SK-N-SH treated with all-trans-retinoic acid at 6 μM for 48 hours (cell line): ENCODE data around the gene DDB1.

Source experiments
- ATAC-seq: fragments of 200-7000 bp; cut with Tn5 transposase; 3 replicates; pipeline ENCODE4 v1.9.1; 2020; ENCODE audit warnings: mild to moderate bottlenecking, moderate library complexity
- ARNTL ChIP-seq: fragments of 450-650 bp; formaldehyde crosslinking; IDR thresholded peaks from 2 replicates; pipeline ENCODE4 v1.5.0; 2020; ENCODE audit warnings: low read depth, mild to moderate bottlenecking, moderate library complexity, borderline replicate concordance
- CREB5 ChIP-seq: fragments of 250-450 bp; sonication (Bioruptor Pico); IDR thresholded peaks from 2 replicates; pipeline ENCODE4 v1.5.1; 2020; ENCODE audit warnings: low read depth, mild to moderate bottlenecking, moderate library complexity
- CSDC2 ChIP-seq: fragments of 250-450 bp; sonication (Bioruptor Pico); IDR thresholded peaks from 2 replicates; pipeline ENCODE4 v1.5.0; 2020; ENCODE audit warnings: mild to moderate bottlenecking, moderate library complexity
- CSRNP3 ChIP-seq: fragments of 250-450 bp; sonication (Bioruptor Pico); IDR thresholded peaks from 2 replicates; pipeline ENCODE4 v1.5.1; 2021; ENCODE audit warnings: mild to moderate bottlenecking, moderate library complexity
- ESRRG ChIP-seq: fragments of 250-450 bp; sonication (Bioruptor Pico); IDR thresholded peaks from 2 replicates; pipeline ENCODE4 v1.6.1; 2021; ENCODE audit warnings: mild to moderate bottlenecking
- GLIS3 ChIP-seq: fragments of 250-450 bp; sonication (Bioruptor Pico); IDR thresholded peaks from 2 replicates; pipeline ENCODE4 v1.5.0; 2020; ENCODE audit warnings: mild to moderate bottlenecking, moderate library complexity
- ISL1 ChIP-seq: fragments of 250-450 bp; sonication (Bioruptor Pico); IDR thresholded peaks from 2 replicates; pipeline ENCODE4 v2.1.2; 2022; ENCODE audit warnings: mild to moderate bottlenecking, moderate library complexity
- OSR1 ChIP-seq: fragments of 250-450 bp; sonication (Bioruptor Pico); IDR thresholded peaks from 2 replicates; pipeline ENCODE4 v1.8.0; 2022; ENCODE audit warnings: moderate library complexity, mild to moderate bottlenecking, inconsistent platforms
- PATZ1 ChIP-seq: fragments of 250-450 bp; sonication (Bioruptor Pico); IDR thresholded peaks from 2 replicates; pipeline ENCODE4 v1.8.0; 2020; ENCODE audit warnings: mild to moderate bottlenecking, moderate library complexity, borderline replicate concordance
- POU6F1 ChIP-seq: fragments of 250-450 bp; sonication (Bioruptor Pico); IDR thresholded peaks from 2 replicates; pipeline ENCODE4 v1.8.0; 2021; ENCODE audit warnings: low read depth, mild to moderate bottlenecking, moderate library complexity, borderline replicate concordance
- PPARA ChIP-seq: fragments of 250-450 bp; sonication (Bioruptor Pico); IDR thresholded peaks from 2 replicates; pipeline ENCODE4 v1.5.0; 2020; ENCODE audit warnings: mild to moderate bottlenecking, borderline replicate concordance
- SNAI2 ChIP-seq: fragments of 250-450 bp; sonication (Bioruptor Pico); IDR thresholded peaks from 2 replicates; pipeline ENCODE4 v1.5.0; 2020; ENCODE audit warnings: mild to moderate bottlenecking, moderate library complexity
- TCF4 ChIP-seq: fragments of 250-450 bp; sonication (Bioruptor Pico); IDR thresholded peaks from 2 replicates; pipeline ENCODE4 v1.8.0; 2021; ENCODE audit warnings: mild to moderate bottlenecking, moderate library complexity, borderline replicate concordance
- TOX ChIP-seq: fragments of 250-450 bp; sonication (Bioruptor Pico); IDR thresholded peaks from 2 replicates; pipeline ENCODE4 v1.8.0; 2021; ENCODE audit warnings: mild to moderate bottlenecking, moderate library complexity, borderline replicate concordance
- TSHZ2 ChIP-seq: fragments of 250-450 bp; sonication (Bioruptor Pico); IDR thresholded peaks from 2 replicates; pipeline ENCODE4 v1.5.0; 2020; ENCODE audit warnings: mild to moderate bottlenecking, moderate library complexity
- ZC3H10 ChIP-seq: fragments of 250-450 bp; sonication (Bioruptor Pico); IDR thresholded peaks from 2 replicates; pipeline ENCODE4 v1.5.1; 2021; ENCODE audit warnings: mild to moderate bottlenecking, moderate library complexity
- ZFP30 ChIP-seq: fragments of 450-650 bp; formaldehyde crosslinking; IDR thresholded peaks from 2 replicates; pipeline ENCODE4 v1.5.0; 2022; ENCODE audit warnings: mild to moderate bottlenecking, moderate library complexity
- ZNF565 ChIP-seq: fragments of 450-650 bp; formaldehyde crosslinking; conservative IDR thresholded peaks from 2 replicates; pipeline ENCODE4 v1.5.0; 2020; ENCODE audit warnings: low read depth, mild to moderate bottlenecking, moderate library complexity
- ZNF70 ChIP-seq: fragments of 450-650 bp; formaldehyde crosslinking; IDR thresholded peaks from 2 replicates; pipeline ENCODE4 v1.5.0; 2020; ENCODE audit warnings: mild to moderate bottlenecking, moderate library complexity

The DDB1 gene

GRCh38 chr11:61361237-61361740 is 28.4 kb upstream of the DDB1 start:
- ATAC-seq: peak; percentile 1; the same call in 2 of the 3 replicates
- TF ChIP-seq PPARA (no peak), PATZ1 (CRISPR knock-in tag) (no peak), CSDC2 (CRISPR knock-in tag) (no peak), ZNF565 (no peak)

- no peak for ATAC-seq
- no peak for TF ChIP-seq ESRRG (CRISPR knock-in tag)
- no peak for TF ChIP-seq ZC3H10 (CRISPR knock-in tag)
- TF ChIP-seq TCF4 (CRISPR knock-in tag): no peak
- no peak for TF ChIP-seq PATZ1 (CRISPR knock-in tag)
- TF ChIP-seq TSHZ2 (CRISPR knock-in tag): no peak
- TF ChIP-seq PPARA: no peak
- no peak for TF ChIP-seq ZFP30
- TF ChIP-seq CSRNP3 (CRISPR knock-in tag): no peak
- TF ChIP-seq ZNF565: no peak
- no peak for TF ChIP-seq ISL1
- no peak for TF ChIP-seq CREB5 (CRISPR knock-in tag)
- no peak for TF ChIP-seq OSR1 (CRISPR knock-in tag)
- TF ChIP-seq SNAI2 (CRISPR knock-in tag): no peak
Observed at GRCh38 chr11:61359516-61359915, 26.6 kb upstream of the DDB1 start.

- TF ChIP-seq ZNF565: no peak
- TF ChIP-seq GLIS3: no peak
- no peak for TF ChIP-seq CSDC2 (CRISPR knock-in tag)
- no peak for TF ChIP-seq ZNF70
- no peak for TF ChIP-seq ZC3H10 (CRISPR knock-in tag)
- no peak for TF ChIP-seq ARNTL (CRISPR knock-in tag)
- no peak for TF ChIP-seq TOX
- no peak for TF ChIP-seq SNAI2 (CRISPR knock-in tag)
- TF ChIP-seq POU6F1 (CRISPR knock-in tag): no peak
- ATAC-seq: no peak
Observed at GRCh38 chr11:61358566-61358965, 25.7 kb upstream of the DDB1 start.
